GM12891 (cell line): ENCODE results near the gene IFNG-AS1.

Experiments
- PAX5 ChIP-seq: IDR thresholded peaks from 2 replicates; pipeline ENCODE4 v1.6.1; 2011; ENCODE audit warnings: low read length, moderate library complexity, mild to moderate bottlenecking; ENCODE audit not compliant: insufficient read depth, severe bottlenecking
- POLR2A ChIP-seq: IDR thresholded peaks from 2 replicates; pipeline ENCODE4 v1.6.1; 2011; ENCODE audit warnings: low read depth, low read length, control low read depth
- POLR2AphosphoS5 ChIP-seq: IDR thresholded peaks from 2 replicates; pipeline ENCODE4 v1.6.1; 2011; ENCODE audit warnings: low read depth, low read length, control low read depth
- POU2F2 ChIP-seq: IDR thresholded peaks from 2 replicates; pipeline ENCODE4 v1.6.1; 2011; ENCODE audit warnings: low read depth, mild to moderate bottlenecking, control low read depth, low read length, moderate library complexity
- SPI1 ChIP-seq: IDR thresholded peaks from 2 replicates; pipeline ENCODE4 v1.6.1; 2011; ENCODE audit warnings: low read depth, low read length, control low read depth
- TAF1 ChIP-seq: IDR thresholded peaks from 2 replicates; pipeline ENCODE4 v1.6.1; 2011; ENCODE audit warnings: low read depth, low read length, control low read depth

- TF ChIP-seq TAF1 (no peak), POLR2AphosphoS5 (no peak), SPI1 (no peak), POLR2A (no peak), PAX5 (no peak), POU2F2 (0 out of 2 replicates have a peak, but pooled peaks have one; percentile 57)
Measured at GRCh38 chr12:67988601-67989021, 636 bp upstream of the IFNG-AS1 start.
